OCI-LY1 (cell line): ENCODE measurements around the gene FAXDC2.
"Not testable (repeated sequence)": the region's sequence is repeated elsewhere in the genome, so short reads cannot be mapped to it uniquely, and the experiment has no call there.

ENCODE experiments used
- H2AFZ ChIP-seq: fragments of 200-600 bp; sonication (generic), shearing (Covaris generic); 2 replicates; pipeline ENCODE4 v1.6.0; 2014; ENCODE audit warnings: antibody characterized with exemption, mild to moderate bottlenecking, low read length
- H3F3A ChIP-seq: fragments of 200-600 bp; sonication (generic), shearing (Covaris generic); 2 replicates; pipeline ENCODE4 v1.6.0; 2014; ENCODE audit warnings: mild to moderate bottlenecking, antibody characterized with exemption, low read length, moderate library complexity; ENCODE audit not compliant: insufficient read depth
- H3K27ac ChIP-seq: fragments of 200-600 bp; sonication (generic); 2 replicates; pipeline ENCODE4 v1.5.1; 2014; ENCODE audit warnings: low read length, mixed run types, mild to moderate bottlenecking, low read depth; ENCODE audit not compliant: poor library complexity, severe bottlenecking
- H3K27me3 ChIP-seq: fragments of 200-600 bp; sonication (generic); 2 replicates; pipeline ENCODE4 v1.6.0; 2014; ENCODE audit warnings: antibody characterized with exemption, mild to moderate bottlenecking, low read length, moderate library complexity; ENCODE audit not compliant: insufficient read depth
- H3K36me3 ChIP-seq: fragments of 200-600 bp; sonication (generic); 2 replicates; pipeline ENCODE4 v1.6.1; 2014; ENCODE audit warnings: mild to moderate bottlenecking, antibody characterized with exemption, low read length, moderate library complexity, mixed read lengths; ENCODE audit not compliant: insufficient read depth
- H3K4me1 ChIP-seq: fragments of 200-600 bp; sonication (generic); 2 replicates; pipeline ENCODE4 v1.5.1; 2014; ENCODE audit warnings: mild to moderate bottlenecking, low read length, moderate library complexity; ENCODE audit not compliant: insufficient read depth, severe bottlenecking
- H3K4me2 ChIP-seq: fragments of 200-600 bp; sonication (generic), shearing (Covaris generic); 2 replicates; pipeline ENCODE4 v1.6.1; 2014; ENCODE audit warnings: low read length
- H3K4me3 ChIP-seq: fragments of 200-600 bp; sonication (generic); 2 replicates; pipeline ENCODE4 v1.5.1; 2014; ENCODE audit warnings: low read length, low read depth, mild to moderate bottlenecking, mixed read lengths; ENCODE audit not compliant: poor library complexity, severe bottlenecking
- H3K79me2 ChIP-seq: fragments of 200-600 bp; shearing (Covaris generic); 2 replicates; pipeline ENCODE4 v1.6.1; 2016; ENCODE audit warnings: mixed run types, low read length, mixed read lengths; ENCODE audit not compliant: insufficient read depth
- H3K9ac ChIP-seq: fragments of 200-600 bp; sonication (generic), shearing (Covaris generic); 2 replicates; pipeline ENCODE4 v1.6.1; 2014; ENCODE audit warnings: mild to moderate bottlenecking, low read length, mixed read lengths
- H3K9me2 ChIP-seq: fragments of 200-600 bp; sonication (generic), shearing (Covaris generic); 2 replicates; pipeline ENCODE4 v1.6.1; 2014; ENCODE audit warnings: low read depth, mild to moderate bottlenecking, low read length, mixed read lengths
- H3K9me3 ChIP-seq: fragments of 200-600 bp; shearing (Covaris generic); 2 replicates; pipeline ENCODE4 v1.6.1; 2014; ENCODE audit warnings: low read length, mixed read lengths
- H4K20me1 ChIP-seq: fragments of 200-600 bp; sonication (generic), shearing (Covaris generic); 2 replicates; pipeline ENCODE4 v1.6.0; 2016; ENCODE audit warnings: mild to moderate bottlenecking, low read length; ENCODE audit not compliant: insufficient read depth
- EZH2 ChIP-seq: fragments of 200-600 bp; sonication (generic), shearing (Covaris generic); IDR thresholded peaks from 2 replicates; pipeline ENCODE4 v1.8.0; 2017; ENCODE audit warnings: borderline replicate concordance, mixed run types, mild to moderate bottlenecking, antibody characterized with exemption, low read length, moderate library complexity, mixed read lengths
- TF ChIP-seq, protein P1 (sequence below): fragments of 200-600 bp; sonication (generic), shearing (Covaris generic); IDR thresholded peaks from 2 replicates; pipeline ENCODE4 v1.5.1; 2017; ENCODE audit warnings: mild to moderate bottlenecking, antibody characterized with exemption, low read length, moderate library complexity, mixed read lengths

FAXDC2 gene

DNA sequence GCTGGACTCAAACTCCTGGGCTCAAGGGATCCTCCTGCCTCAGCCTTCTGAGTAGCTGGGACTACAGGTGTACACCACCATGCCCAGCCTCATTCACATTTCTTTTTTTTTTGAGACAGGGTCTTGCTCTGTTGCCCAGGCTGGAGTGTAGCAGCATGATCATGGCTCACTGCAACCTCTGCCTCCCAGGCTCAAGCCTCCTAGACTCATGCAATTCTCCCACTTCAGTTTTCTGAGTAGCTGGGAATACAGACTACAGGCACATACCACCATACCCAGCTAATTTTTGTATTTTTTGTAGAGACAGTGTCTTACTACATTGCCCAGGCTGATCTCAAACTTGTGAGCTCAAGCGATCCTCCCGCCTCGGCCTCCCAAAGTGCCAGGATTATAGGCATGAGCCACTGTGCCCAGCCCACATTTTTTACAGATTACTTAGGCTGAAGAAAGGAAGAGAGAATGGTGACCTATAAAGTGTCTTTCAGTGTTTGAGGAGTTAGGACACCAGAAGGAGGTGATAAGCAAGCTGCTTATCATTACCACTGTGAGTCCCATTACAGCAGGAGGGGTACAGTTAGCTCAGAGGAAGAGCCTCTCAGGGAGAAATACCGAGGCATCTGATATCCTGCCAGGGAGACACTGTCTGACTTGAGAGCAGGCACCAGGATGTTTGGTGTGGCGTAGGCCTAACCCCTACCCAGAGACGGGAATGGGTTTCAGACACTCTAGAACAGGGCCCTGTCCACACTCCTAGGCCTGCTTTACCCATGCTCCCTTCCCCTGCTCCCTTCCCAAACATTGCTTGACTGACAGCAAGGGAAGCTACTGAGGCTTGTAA is 9.7 kb downstream of the FAXDC2 start:
- H3K27ac ChIP-seq = no peak overlapping the region
- H3K4me1 ChIP-seq = no peaks in the 10 kb centered on the region
- H3F3A ChIP-seq = no peaks in the 10 kb centered on the region
- TF ChIP-seq, protein P1, sequence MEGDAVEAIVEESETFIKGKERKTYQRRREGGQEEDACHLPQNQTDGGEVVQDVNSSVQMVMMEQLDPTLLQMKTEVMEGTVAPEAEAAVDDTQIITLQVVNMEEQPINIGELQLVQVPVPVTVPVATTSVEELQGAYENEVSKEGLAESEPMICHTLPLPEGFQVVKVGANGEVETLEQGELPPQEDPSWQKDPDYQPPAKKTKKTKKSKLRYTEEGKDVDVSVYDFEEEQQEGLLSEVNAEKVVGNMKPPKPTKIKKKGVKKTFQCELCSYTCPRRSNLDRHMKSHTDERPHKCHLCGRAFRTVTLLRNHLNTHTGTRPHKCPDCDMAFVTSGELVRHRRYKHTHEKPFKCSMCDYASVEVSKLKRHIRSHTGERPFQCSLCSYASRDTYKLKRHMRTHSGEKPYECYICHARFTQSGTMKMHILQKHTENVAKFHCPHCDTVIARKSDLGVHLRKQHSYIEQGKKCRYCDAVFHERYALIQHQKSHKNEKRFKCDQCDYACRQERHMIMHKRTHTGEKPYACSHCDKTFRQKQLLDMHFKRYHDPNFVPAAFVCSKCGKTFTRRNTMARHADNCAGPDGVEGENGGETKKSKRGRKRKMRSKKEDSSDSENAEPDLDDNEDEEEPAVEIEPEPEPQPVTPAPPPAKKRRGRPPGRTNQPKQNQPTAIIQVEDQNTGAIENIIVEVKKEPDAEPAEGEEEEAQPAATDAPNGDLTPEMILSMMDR = no peak
- TF ChIP-seq EZH2 = no peak
- no peaks in the 10 kb centered on the region for H3K36me3 ChIP-seq
- no peak overlapping the region for H3K4me2 ChIP-seq
- no peak overlapping the region for H3K9ac ChIP-seq
- H4K20me1 ChIP-seq = no peaks in the 10 kb centered on the region
- no peaks in the 10 kb centered on the region for H3K9me2 ChIP-seq
- no peaks in the 10 kb centered on the region for H3K27me3 ChIP-seq
- no peak overlapping the region for H2AFZ ChIP-seq
- H3K79me2 ChIP-seq = no peaks in the 10 kb centered on the region
- H3K9me3 ChIP-seq = no peaks in the 10 kb centered on the region
- H3K4me3 ChIP-seq = no peak overlapping the region

DNA sequence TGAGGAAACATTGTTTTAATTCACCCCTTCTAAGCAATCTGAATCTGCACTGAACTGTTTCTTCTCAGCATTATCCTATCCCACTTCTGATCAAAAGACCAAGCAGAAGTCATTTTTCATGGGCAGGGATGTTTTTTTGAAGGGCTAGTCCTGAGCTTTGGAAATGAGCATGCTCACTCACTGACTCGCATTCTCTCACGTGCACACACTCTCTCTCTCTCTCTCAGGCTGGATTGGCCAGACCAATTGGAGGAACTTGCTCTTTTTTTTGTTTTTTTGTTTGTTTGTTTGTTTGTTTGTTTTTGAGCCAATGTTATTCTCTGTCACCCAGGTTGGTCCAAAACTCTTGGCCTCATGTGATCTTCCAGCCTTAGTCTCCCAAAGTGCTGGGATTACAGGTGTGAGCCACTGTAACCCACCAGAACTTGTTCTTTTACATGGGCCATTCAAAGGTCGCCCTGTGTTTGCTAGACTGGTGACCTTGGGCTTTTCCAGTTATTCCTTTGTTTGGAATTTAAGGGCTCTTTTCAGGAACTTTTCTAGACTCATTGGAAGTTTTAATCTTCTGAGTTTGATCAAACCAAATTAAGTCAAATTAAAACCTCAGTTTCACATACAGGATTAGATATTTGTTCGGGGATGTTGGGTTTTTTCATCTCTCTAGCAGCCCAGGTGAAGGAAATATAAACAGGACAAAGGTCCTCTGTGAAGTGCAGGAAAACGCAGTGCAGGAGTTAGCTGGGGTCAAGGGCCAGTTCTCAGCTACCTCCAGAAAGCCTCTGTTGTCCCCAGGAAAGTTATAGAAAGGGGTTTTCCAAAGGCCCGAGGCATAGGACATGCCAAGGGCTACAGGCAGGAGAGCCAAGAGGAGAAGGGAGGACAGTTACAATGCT is 13.1 kb downstream of the FAXDC2 start:
- Histone ChIP-seq H3K36me3 (peaks cover 7% of the 10 kb centered on the region; the same call in 1 of the 2 replicates), H3K4me3 (no peak overlapping the region), H3K9me2 (no peaks in the 10 kb centered on the region), H3K9me3 (no peaks in the 10 kb centered on the region), H3K4me2 (no peak overlapping the region), H2AFZ (no peak overlapping the region), H4K20me1 (no peaks in the 10 kb centered on the region), H3K4me1 (no peaks in the 10 kb centered on the region), H3K27me3 (no peaks in the 10 kb centered on the region), H3K9ac (no peak overlapping the region), H3F3A (no peaks in the 10 kb centered on the region), H3K27ac (no peak overlapping the region), H3K79me2 (no peaks in the 10 kb centered on the region)
- no peak for TF ChIP-seq EZH2
- TF ChIP-seq, protein P1 = no peak

DNA sequence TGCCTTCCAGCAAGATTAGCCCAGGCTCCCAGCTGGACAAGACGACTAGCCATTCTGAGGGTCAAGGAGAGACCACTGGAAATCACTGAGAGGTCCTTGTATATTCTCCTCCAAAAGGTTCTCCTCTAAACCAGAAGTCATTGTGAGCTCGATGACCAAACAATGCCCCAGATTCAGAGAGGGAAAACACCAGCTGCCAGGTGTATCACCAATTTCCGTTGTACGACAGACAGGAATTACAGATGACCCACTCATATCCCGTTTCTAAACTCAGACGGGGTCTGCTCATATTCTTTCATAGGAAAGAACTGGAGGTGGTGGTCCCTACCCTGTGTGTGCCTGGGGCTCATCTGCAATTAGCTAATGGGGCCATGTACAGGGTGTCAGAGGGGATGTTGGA is 14.2 kb downstream of the FAXDC2 start:
- H3K27me3 ChIP-seq = no peaks in the 10 kb centered on the region
- H4K20me1 ChIP-seq = no peaks in the 10 kb centered on the region
- no peaks in the 10 kb centered on the region for H3F3A ChIP-seq
- no peaks in the 10 kb centered on the region for H3K9me3 ChIP-seq
- no peak overlapping the region for H3K9ac ChIP-seq
- no peak overlapping the region for H2AFZ ChIP-seq
- no peak overlapping the region for H3K27ac ChIP-seq
- no peaks in the 10 kb centered on the region for H3K9me2 ChIP-seq
- H3K4me3 ChIP-seq = no peak overlapping the region
- TF ChIP-seq, protein P1 = no peak
- TF ChIP-seq EZH2 = no peak
- no peaks in the 10 kb centered on the region for H3K4me1 ChIP-seq
- H3K4me2 ChIP-seq = no peak overlapping the region
- H3K36me3 ChIP-seq = peaks cover 12% of the 10 kb centered on the region
- no peaks in the 10 kb centered on the region for H3K79me2 ChIP-seq

DNA sequence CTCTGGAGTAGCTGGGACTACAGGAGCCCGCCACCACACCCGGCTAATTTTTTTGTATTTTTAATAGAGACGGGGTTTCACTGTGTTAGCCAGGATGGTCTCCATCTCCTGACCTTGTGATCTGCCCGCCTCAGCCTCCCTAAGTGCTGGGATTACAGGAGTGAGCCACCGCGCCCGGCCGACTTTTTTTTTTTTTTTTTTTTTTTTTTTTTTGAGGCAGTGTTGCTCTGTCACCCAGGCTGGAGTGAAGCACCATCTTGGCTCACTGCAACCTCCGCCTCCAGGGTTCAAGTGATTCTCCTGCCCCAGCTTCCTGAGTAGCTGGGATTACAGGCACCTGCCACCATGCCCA is 14.7 kb downstream of the FAXDC2 start:
- H3K27me3 ChIP-seq, H3K4me2 ChIP-seq, H3K27ac ChIP-seq, H3F3A ChIP-seq, H2AFZ ChIP-seq, H3K4me1 ChIP-seq, H3K79me2 ChIP-seq, H3K9me3 ChIP-seq, H4K20me1 ChIP-seq, H3K9ac ChIP-seq, H3K9me2 ChIP-seq, H3K4me3 ChIP-seq: not testable (repeated sequence)
- H3K36me3 ChIP-seq = peaks cover 17% of the 10 kb centered on the region
